Glomerular visceral epithelial cell (primary cell): Measurements from ENCODE around the gene GXYLT2.
"Not testable (repeated sequence)": the region's sequence is repeated elsewhere in the genome, so short reads cannot be mapped to it uniquely, and the experiment has no call there.

Experiments used
- DNase-seq: peaks from one replicate; pipeline ENCODE4 v3.0.0-alpha.2; 2016; ENCODE audit errors: extremely low spot score

GXYLT2 gene

DNA sequence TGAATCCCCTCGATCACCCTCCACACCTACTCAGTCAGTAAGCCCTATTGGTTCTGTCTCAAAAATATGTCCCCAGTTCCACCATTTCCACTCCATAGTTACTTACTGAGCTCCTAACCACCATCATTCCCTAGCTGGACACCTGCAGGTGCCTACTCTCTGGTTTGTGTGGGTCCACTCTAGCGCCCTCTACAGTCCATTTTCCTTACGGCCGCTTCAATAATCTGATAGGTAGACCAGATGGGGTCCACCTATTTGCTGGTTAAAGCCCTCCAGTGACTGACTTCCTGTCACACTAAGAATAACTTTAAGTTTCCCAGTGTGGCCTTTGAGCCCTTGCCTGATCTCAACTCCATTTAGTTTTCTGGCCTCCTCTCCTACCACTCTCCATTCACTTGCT, 5.0 kb downstream of the GXYLT2 start:
- no peak for DNase-seq

DNA sequence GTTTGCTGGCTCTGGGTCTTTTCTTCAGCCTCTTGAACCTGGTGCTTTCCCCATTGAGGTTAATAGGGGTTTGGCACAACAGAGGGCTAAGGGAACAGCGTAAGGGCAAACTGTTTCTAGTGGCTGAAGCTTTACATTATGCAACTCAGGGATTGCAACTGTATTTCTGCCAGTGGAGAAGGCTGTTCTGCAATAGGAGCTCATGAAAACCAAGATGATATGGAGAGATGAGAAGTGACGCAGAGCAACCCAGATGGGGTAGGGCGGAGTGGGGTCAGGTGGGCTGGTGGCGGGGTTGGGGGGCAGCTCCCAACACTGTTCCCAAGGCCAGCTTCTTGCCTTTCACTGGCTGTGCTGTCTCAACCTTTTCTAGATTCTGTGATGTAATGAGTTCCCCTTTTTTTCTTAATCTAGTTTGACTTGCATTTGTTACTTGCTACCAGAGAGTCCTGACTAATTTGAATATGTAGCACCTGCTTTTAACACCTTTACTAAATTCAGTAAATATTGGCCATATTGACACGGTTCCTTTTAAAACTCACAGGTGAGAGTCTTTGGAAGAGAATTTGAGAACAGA, 7.2 kb downstream of the GXYLT2 start:
- no peak for DNase-seq

DNA sequence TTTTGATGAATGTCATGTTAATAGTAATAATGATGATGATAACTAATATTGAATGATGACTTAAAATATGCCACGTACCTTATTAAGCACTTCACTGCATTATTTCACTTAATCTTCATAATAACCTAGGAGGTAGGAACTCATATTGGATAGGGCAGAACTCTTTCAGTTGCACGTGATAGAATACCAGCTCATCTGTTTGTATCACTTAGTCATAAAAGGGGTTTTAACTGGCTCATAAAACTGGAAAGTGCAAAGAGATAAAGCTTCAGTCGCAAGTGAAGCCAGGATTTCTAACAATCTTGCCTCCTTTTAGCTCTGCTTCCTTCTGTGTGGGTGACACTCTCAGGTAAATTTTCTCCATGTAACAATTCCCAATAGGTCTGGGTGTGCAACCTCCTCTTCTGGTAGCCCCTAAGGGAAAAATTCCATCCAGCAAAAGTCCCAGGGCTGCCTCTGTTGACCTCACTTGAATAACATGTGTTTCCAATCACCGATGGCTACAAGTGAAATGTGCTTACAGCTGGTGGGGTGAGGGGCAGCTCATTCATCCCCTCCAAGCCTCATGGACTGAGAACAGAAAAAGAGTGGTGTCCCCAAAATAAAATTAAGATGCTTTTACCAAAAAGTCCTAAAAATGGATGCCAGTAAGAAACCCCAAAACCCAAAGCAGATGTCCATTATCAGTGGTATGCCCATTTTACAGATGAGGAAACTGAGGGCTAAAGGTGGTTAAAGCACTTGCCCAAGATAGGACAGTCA, 9.3 kb downstream of the GXYLT2 start:
- no peak for DNase-seq

DNA sequence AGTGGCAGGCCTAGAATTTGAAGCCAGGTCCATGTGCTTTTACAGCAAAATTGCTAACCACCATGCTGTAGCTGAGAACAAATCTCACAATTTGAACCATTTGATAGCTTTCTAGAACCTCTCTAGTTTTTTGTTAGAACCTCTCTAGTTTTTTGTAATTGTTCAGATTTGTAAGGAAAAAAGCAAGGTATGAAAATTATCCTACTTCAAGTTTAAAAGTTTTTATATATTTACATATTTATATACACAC, 9.8 kb downstream of the GXYLT2 start:
- no peak for DNase-seq

DNA sequence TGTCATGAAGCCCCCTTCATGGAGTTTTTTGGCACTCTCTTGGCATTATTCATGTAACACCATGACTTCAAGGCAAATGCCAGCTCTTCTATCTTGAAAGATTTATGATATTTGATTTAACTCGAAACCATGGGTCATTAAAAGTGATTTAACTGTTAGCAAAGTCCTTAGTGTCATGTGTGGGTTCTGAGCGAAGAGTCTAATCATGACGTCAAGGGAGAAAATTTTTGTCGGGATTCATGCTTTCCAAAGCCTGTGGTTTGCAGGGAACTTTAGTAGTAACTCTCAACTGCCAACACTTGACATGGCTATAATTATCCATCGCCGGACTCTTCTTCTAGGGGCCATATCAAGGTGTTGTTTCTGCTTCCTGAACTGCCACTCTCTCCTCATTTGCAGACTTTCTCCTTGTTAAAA, 11.5 kb downstream of the GXYLT2 start:
- DNase-seq, result no peak

DNA sequence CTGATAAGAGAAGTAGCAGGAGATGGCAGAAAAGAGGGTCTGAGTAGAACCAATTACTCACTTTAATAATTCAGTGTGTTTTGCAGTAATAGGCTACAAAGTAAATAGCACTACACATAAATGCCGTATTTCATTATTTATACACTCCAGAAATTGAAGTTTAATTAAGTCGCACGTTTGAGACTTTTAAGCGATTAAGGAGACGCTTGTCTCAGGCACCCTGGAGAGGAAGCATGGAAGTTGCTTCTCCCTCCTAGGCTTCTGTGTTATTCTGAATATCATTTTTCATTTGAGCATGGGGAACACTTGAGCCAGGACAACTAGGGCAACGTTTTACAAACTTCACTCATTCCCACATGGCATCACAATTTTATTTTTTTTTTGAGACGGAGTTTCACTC, 12.2 kb downstream of the GXYLT2 start:
- no peak for DNase-seq

DNA sequence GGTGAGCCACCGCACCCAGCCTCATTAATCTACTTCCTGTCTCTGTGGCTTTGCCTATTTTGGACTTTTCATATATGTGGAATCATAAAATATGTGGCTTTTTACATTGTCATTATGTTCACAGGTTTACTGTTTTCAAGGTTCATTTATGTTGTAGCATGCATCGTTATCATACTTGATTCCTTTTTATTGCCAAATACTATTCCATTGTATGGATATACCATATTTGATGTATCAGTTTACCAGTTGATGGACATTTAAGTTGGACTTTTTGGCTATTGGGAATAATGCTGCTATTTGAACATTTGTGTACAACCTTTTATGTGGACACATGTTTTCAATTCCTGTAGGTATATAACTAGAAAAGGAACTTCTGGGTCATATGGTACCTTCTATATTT, 14.0 kb downstream of the GXYLT2 start:
- DNase-seq, result no peak

DNA sequence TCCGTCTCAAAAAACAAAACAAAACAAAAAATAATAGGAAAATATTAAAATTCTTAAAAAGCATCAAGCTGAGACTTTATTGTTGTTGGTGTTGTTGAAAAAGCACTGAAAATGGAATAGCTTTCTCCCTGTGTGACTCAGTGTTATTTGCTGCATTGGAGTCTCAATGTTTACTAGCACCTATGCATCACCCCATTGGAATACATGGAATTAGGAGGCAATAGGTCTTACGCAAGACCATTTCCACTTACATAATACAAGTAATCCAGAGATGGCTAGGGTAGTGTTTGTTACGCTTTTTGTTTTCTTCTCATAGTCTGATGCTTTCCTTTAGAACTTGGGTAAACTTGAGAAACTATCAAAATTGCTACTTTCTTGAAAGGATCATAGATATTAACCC, 15.2 kb downstream of the GXYLT2 start:
- no peak for DNase-seq

DNA sequence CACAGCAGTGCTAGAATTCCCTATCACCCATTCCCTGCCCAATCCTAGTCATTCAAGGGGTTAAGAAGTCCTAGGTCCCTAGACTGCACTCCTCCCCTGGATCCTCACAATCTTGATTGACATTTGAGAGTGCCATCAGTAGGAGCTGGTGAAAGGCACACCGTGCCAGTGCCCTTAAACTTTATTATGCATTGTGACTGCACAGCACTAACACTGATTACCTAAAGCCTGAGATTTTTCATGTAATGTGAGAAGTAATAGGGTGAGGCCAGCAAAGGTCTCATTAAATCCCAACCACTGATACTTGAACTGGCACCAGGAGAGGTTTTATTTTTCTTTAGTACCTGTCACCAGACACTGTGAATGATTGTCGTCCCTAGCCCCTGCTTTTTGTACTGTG, 16.3 kb downstream of the GXYLT2 start:
- peak; percentile 3 for DNase-seq

DNA sequence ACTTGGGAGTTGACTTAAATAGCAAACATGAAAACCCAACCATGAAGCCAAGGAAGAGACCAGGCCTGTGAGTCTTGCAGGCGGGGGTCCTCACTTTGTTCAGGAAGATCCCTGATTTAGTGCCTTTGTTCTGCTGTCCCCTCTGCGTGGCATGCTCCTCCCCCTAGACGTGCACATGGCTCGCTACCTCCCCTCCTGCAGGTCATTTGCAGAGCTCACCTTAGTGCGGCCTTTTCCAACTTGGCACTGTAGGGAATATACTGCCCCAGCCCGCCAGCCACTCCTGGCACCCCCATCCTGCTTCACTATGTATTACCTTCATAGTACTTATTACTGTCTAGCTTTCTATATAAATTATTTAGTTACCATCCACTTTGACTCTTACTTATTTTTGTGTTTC, 18.3 kb downstream of the GXYLT2 start:
- no peak for DNase-seq

DNA sequence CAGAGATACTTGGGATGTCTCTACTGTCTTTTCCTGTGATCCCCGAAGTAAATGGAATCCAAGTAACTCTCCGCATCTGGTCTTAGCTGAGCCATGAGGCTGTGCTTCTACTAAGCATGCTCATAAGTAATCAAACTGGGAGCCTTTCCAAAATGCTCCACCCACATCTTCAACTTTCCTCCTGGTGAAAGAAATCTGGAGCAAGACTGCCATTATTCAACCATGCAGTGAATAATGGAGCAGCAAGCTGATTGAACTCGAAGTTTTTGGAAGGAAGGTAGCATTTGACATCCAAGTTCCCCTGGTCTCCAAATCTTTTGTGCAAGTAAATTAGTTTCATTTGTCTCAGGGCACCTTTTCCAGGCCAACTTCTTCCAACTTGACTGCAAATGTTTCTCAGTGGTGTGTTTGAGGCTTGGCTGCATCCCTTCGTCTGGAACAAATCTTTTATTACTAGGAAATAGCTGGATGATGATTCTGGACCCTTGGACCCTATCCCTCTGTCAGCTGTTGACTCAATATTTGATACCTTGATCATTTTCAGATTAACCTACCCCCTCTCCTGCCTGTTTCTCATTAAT, 19.4 kb downstream of the GXYLT2 start:
- no peak for DNase-seq

DNA sequence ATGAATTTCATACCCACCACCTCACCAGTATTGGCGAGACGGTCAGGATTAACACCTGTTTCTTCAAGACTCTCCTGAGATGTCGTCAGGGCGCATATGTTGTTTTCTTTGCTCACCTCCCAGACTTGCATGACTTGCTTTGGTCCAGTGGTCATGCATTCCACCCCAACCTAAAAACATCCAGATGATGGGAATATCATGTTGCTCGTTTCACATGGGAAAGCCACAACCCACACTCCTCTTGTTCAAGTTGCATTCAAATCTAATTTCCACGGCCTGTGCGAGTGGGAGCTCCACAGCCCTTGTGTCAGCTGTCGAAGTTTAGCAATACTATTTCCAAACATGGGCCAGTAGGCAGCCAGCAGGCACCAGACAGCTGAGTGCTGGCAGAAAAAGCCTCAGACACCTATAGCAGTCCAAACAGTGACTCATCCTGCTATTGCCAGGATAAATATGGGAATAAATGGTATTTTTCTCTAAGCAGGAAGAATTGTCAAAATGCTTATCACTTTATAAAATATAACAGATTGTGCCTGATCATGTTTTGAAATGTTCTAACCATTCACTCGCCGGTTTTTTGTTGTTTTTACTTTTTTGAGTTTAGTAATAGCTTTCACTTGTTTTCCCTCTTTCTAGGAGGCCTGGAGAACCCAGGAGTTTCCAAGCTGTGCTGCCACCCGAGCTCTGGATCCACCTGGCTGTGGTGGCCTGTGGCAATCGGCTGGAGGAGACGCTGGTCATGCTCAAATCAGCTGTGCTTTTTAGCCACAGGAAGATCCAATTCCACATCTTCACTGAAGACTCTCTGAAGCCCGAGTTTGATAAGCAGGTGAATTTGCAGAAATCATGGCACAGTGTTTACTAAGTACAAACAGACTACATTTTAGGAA, 20.1 kb downstream of the GXYLT2 start:
- DNase-seq, result peak; percentile 90

DNA sequence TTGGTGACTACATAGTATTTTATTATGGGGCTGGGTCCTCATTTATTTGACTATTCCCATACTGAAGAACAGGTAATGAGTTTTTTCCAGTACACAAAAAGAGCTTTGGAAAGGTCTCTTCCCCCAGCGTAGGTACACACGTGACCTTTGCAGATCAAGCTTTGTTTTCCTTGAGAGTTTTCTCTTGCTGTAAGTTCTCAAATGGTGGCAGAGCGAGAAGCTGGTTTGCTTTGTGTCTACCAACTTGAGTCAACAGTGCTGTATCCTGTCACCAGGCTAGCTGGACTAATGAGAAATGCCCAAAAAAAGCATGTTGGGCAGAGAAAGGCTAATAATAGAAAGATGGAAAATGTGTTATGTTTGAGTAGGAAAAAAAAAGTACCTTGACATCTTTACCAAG, 21.7 kb downstream of the GXYLT2 start:
- no peak for DNase-seq

DNA sequence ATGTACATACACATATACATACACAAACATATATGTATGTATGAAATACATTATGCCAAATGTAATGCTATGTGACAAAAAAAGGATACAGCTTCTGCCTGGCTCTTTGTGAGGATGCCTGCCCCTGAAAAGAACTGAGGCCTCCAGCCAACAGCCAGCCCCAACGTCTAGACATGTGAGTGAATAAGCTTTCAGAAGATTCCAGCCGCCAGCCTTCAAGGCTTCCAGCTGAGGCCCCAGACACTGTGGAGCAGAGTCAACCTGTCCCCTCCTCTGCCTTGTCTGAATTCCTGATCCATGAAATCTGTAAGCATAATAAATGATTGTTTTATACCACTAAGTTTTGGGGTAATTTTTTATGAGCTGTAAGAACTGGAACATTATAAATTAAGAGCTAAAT, 24.7 kb downstream of the GXYLT2 start:
- DNase-seq, result peak; percentile 13

DNA sequence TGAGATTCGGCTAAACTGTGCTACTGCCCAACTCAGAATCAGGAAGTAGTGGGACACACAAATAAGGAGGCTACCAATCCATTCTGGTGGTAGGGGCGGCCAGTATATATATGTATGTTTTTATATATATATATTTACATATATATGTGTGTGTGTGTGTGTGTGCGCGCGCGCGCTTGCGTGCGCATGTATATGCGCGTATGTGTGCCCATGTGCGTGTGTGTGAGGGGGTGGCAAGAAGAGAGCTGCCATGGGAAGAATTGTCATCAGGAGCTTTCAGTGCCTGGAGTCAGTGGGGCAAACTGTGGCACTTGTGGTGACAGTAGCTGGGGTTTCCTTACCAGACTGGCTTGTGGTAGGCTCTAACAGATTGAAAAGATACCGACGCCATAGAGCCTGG, 26.5 kb downstream of the GXYLT2 start:
- DNase-seq, result no peak

DNA sequence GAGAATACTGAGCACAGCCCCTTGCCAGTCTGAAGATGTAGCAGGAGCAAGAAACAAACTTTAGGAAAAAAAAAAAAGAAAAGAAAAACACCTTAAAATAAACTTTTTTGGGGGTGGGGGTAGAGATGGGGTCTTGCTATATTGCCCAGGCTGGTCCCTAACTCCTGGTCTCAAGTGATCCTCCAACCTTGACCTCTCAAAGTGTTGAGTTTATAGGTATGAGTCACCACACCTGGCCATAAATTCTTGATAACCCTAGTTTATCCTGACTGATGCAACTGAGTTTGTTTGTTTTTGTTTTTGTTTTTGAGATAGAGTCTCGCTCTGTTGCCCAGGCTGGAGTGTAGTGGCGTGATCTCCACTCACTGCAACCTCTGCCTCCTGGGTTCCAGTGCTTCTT, 28.4 kb downstream of the GXYLT2 start:
- DNase-seq, result no peak

DNA sequence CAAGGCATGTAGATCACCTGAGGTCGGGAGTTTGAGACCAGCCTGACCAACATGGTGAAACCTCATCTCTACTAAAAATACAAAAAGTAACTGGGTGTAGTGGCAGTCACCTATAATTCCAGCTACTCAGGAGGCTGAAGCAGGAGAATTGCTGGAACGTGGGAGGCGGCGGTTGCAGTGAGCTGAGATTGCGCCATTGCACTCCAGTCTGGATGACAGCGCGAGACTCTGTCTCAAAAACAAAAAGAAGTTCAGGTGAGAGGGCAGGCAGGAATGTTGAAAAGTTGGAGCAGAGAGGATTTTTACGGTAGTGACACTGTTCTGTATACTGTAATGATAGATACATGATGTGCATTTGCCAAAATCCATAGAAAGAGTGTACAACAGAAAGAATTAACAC, 31.7 kb downstream of the GXYLT2 start:
- no peak for DNase-seq

DNA sequence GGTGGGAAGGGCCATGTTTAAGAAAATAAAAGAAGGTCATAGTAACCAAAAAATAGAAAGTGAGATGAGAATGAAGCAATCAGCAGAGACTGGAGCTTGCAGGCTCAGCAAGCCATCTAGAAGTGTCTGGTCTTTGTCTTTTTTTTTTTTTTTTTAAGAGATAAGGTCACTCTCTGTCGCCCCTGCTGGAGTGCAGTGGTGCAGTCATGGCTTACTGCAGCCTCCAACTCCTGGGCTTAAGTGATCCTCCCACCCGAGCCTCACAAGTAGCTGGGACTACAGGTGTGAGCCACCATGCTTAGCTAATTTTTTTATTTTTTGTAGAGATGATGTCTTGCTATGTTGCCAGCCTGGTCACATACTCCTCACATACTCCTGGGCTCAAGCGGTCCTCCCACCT, 36.2 kb downstream of the GXYLT2 start:
- no peak for DNase-seq

DNA sequence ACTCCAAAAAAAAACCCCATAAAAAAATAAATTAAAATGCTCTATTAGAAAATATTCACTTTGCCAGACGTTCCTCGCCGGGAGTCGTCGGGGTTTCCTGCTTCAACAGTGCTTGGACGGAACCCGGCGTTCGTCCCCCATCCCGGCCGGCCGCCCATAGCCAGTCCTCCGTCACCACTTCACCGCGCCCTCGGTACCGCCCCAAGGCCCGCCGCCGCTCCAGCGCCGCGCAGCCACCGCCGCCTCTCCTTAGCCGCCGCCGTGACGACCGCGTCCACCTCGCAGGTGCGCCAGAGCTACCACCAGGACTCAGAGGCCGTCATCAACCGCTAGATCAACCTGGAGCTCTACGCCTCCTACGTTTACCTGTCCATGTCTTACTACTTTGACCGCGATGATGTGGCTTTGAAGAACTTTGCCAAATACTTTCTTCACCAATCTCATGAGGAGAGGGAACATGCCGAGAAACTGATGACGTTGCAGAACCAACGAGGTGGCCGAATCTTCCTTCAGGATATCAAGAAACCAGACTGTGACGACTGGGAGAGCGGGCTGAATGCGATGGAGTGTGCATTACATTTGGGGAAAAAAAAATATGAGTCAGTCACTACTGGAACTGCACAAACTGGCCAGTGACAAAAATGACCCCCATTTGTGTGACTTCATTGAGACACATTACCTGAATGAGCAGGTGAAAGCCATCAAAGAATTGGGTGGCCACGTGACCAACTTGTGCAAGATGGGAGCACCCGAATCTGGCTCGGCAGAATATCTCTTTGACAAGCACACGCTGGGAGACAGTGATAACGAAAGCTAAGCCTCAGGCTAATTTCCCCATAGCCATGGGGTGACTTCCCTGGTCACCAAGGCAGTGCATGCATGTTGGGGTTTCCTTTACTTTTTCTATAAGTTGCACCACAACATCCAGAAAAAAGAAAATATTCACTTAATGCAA, 41.2 kb downstream of the GXYLT2 start:
- not testable (repeated sequence) for DNase-seq

DNA sequence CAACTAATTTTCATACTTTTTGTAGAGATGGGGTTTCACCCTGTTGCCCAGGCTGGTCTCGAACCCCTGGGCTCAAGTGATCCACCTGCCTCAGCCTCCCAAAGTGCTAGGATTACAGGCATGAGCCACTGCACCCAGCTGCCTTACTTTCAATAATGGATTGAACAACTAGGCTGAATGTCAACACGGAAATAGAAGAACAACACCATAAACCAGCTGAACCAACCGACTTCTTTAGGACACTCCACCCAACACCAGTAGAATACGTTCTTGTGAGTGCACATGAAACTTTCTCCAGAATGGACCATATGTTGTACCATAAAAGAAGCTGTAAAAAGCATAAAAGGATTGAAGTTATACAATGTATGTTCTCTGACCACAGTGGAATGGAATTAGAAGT, 42.9 kb downstream of the GXYLT2 start:
- no peak for DNase-seq

DNA sequence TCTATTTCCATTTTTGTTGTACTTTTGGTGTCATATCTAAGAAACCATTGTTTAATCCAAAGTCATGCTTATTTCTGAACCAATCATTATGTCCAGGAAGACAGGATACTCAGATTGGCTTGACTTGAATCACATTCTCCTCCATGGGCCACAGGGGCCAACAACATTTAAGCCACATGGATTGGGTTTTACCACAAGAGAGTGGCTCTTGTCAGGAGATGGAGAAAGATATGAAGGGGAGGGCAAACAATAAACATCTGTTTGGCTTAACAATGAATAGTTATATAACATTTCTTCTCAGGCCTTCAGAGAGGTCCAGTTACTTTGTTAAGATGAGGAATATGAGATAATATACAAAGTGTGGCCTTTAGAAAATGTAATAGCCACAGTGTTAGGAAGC, 44.6 kb downstream of the GXYLT2 start:
- DNase-seq, result no peak
